ENCODE measurements around the gene RAP1A. TPM values are rescaled to one million over a fixed set of nuclear protein-coding genes. Genes with fewer than 3 reads are reported as not detected.

Gene RAP1A
- total RNA-seq, 1 experiment from 2014 or later: 26.7 TPM

- WGBS (ENCODE audit: extremely low coverage, insufficient read length, low lambda C conversion rate): no CpG with 5 or more reads among the region's 2 CpGs
Measured at GRCh38 chr1:111624382-111624781, 4.8 kb downstream of the RAP1A start.

More at GRCh38 chr1:111624382-111624781, 4.8 kb downstream of the RAP1A start:
- H3K27me3 ChIP-seq (ENCODE audit: insufficient read depth, low read length): no peaks in the 10 kb centered on the region
- H3K27me3 Mint-ChIP-seq (ENCODE audit: low read depth): no peaks in the 10 kb centered on the region; the same call in 1 of the 2 replicates
- H2BK20ac ChIP-seq (ENCODE audit: low read depth, low read length, poor library complexity, severe bottlenecking): no peak overlapping the region
- no peak overlapping the region for H3K4me2 ChIP-seq (ENCODE audit: insufficient read depth, insufficient read length, low read length)
- peaks cover 25 to 27% of the 10 kb centered on the region in 2 experiments for H3K4me1 Mint-ChIP-seq
- no peak overlapping the region for H2AK5ac ChIP-seq (ENCODE audit: insufficient read length, low read length)
- H3K9ac ChIP-seq (ENCODE audit: extremely low read depth, insufficient read length, low read length): no peak overlapping the region
- TF ChIP-seq CTCF (conservative IDR thresholded peaks at IDR 0.05): no peak
- no peak overlapping the region for H3T11ph ChIP-seq (ENCODE audit: low read length)
- peaks cover 9% of the 10 kb centered on the region for H3K23me2 ChIP-seq (ENCODE audit: insufficient read length, low read depth, low read length, poor library complexity, severe bottlenecking)
- no peak overlapping the region for H3K4ac ChIP-seq (ENCODE audit: low read depth, low read length)
- H3K9me3 Mint-ChIP-seq: no peaks in the 10 kb centered on the region
- no peaks in the 10 kb centered on the region for H4K20me1 ChIP-seq (ENCODE audit: control insufficient read depth, insufficient read depth, insufficient read length)
- no peak overlapping the region for H4K8ac ChIP-seq (replicated peaks; ENCODE audit: insufficient read length, low read depth, low read length)
- no peaks in the 10 kb centered on the region for H3K79me1 ChIP-seq (ENCODE audit: insufficient read depth, low read depth, low read length, poor library complexity, severe bottlenecking)
- no peak overlapping the region for H3K23ac ChIP-seq (ENCODE audit: insufficient read length, low read depth, low read length)
- H4K5ac ChIP-seq (ENCODE audit: insufficient read length, low read depth, low read length): no peak overlapping the region
- H3K4me1 ChIP-seq (ENCODE audit: insufficient read depth, low read length): 0 out of 2 replicates have a peak, but pooled peaks cover 2% of the 10 kb centered on the region
- H3K56ac ChIP-seq (ENCODE audit: insufficient read length, low read depth, low read length): no peak overlapping the region
- no peak for DNase-seq
- H2AFZ ChIP-seq (ENCODE audit: low read length): no peak overlapping the region
- H3K36me3 Mint-ChIP-seq (ENCODE audit: insufficient read depth in 1 of 3, low read depth in 3 of 3): no peaks in the 10 kb centered on the region
- H3K27ac ChIP-seq (ENCODE audit: insufficient read length, low read depth, low read length): no peak overlapping the region
- no peak overlapping the region for H2BK15ac ChIP-seq (ENCODE audit: low read depth, low read length)
- H2BK120ac ChIP-seq (ENCODE audit: low read depth, low read length, poor library complexity, severe bottlenecking): no peak overlapping the region
- peaks cover 9% of the 10 kb centered on the region; the same call in 1 of the 2 replicates for H3K79me2 ChIP-seq (ENCODE audit: insufficient read depth, low read length)
- H2BK12ac ChIP-seq (ENCODE audit: insufficient read length, low read depth, low read length): no peak overlapping the region
- no peak overlapping the region for H3K4me3 Mint-ChIP-seq
- H4K91ac ChIP-seq (ENCODE audit: insufficient read length, low read depth, low read length): no peak overlapping the region
- H3K18ac ChIP-seq (ENCODE audit: insufficient read length, low read depth, low read length): no peak overlapping the region
- no peak overlapping the region for H3K27ac Mint-ChIP-seq
- H3K9me3 ChIP-seq (ENCODE audit: control insufficient read depth, low read depth, low read length): no peaks in the 10 kb centered on the region
- H3K14ac ChIP-seq (ENCODE audit: insufficient read depth, low read length): no peak overlapping the region
- H2BK5ac ChIP-seq (ENCODE audit: insufficient read length, low read length): no peak overlapping the region
